DND-41 (cell line): Measurements from ENCODE around the gene ZFHX3.

ENCODE experiments used
- CTCF ChIP-seq: IDR thresholded peaks from 2 replicates; pipeline ENCODE4 v1.5.1; 2012; ENCODE audit warnings: borderline replicate concordance, low read length, moderate library complexity, mild to moderate bottlenecking; ENCODE audit not compliant: poor library complexity, severe bottlenecking; ENCODE audit errors: extremely low read depth
- EZH2 ChIP-seq: IDR thresholded peaks from 3 replicates; pipeline ENCODE4 v1.6.1; 2012; ENCODE audit warnings: borderline replicate concordance, low read depth, mild to moderate bottlenecking, moderate library complexity, low read length, inconsistent platforms; ENCODE audit not compliant: severe bottlenecking

GRCh38 chr16:72890587-72890986 is 157.3 kb downstream of the ZFHX3 start:
- TF ChIP-seq CTCF (no peak), EZH2 (no peak)
